DND-41 (cell line): Measurements from ENCODE around the gene INAFM1.
A peak's percentile ranks its signal among the peaks of the same experiment; 100 is the strongest.

Experiments
- ATAC-seq: fragments of 200-7000 bp; cut with Tn5 transposase; 3 replicates; pipeline ENCODE4 v1.9.1; 2021; ENCODE audit warnings: low read depth; ENCODE audit not compliant: insufficient read depth
- DNase-seq: peaks from one replicate; pipeline ENCODE4 v3.0.0-alpha.2; 2020
- H2AFZ ChIP-seq: 2 replicates; pipeline ENCODE4 v1.6.0; 2012; ENCODE audit warnings: low read depth, low read length
- H3K27ac ChIP-seq: 2 replicates; pipeline ENCODE4 v1.5.1; 2012; ENCODE audit warnings: low read length, inconsistent platforms
- H3K27me3 ChIP-seq: fragments of 200-600 bp; sonication (generic); 2 replicates; pipeline ENCODE4 v1.6.0; 2012; ENCODE audit warnings: low read length, mild to moderate bottlenecking, inconsistent platforms; ENCODE audit not compliant: insufficient read depth, poor library complexity
- H3K36me3 ChIP-seq: 2 replicates; pipeline ENCODE4 v1.5.1; 2012; ENCODE audit warnings: low read length, inconsistent platforms; ENCODE audit not compliant: insufficient read depth
- H3K4me1 ChIP-seq: 2 replicates; pipeline ENCODE4 v1.5.1; 2012; ENCODE audit warnings: mild to moderate bottlenecking, low read length; ENCODE audit not compliant: insufficient read depth
- H3K4me2 ChIP-seq: 2 replicates; pipeline ENCODE4 v1.6.0; 2012; ENCODE audit warnings: mild to moderate bottlenecking, moderate library complexity, low read length, inconsistent platforms; ENCODE audit not compliant: insufficient read depth
- H3K4me3 ChIP-seq, 2 experiments: fragments of 200-600 bp in 1 of 2; shearing (Covaris generic) in 1 of 2; 2 replicates each; pipeline ENCODE4 v1.5.1; 2012 to 2016; ENCODE audit warnings: inconsistent platforms in 2 of 2, low read length in 2 of 2, mild to moderate bottlenecking in 2 of 2, low read depth in 1 of 2, moderate library complexity in 1 of 2
- H3K79me2 ChIP-seq: 2 replicates; pipeline ENCODE4 v1.6.0; 2012; ENCODE audit warnings: low read length, inconsistent platforms; ENCODE audit not compliant: insufficient read depth
- H3K9ac ChIP-seq: 2 replicates; pipeline ENCODE4 v1.6.0; 2012; ENCODE audit warnings: low read depth, mild to moderate bottlenecking, inconsistent platforms, low read length, moderate library complexity
- H3K9me3 ChIP-seq: 2 replicates; pipeline ENCODE4 v1.5.1; 2012; ENCODE audit warnings: low read length, moderate library complexity, mild to moderate bottlenecking, inconsistent platforms; ENCODE audit not compliant: insufficient read depth, severe bottlenecking
- H4K20me1 ChIP-seq: 2 replicates; pipeline ENCODE4 v1.6.0; 2012; ENCODE audit warnings: low read length; ENCODE audit not compliant: insufficient read depth
- EZH2 ChIP-seq: IDR thresholded peaks from 3 replicates; pipeline ENCODE4 v1.6.1; 2012; ENCODE audit warnings: borderline replicate concordance, low read depth, mild to moderate bottlenecking, moderate library complexity, low read length, inconsistent platforms; ENCODE audit not compliant: severe bottlenecking
- TF ChIP-seq, protein P1 (sequence below): IDR thresholded peaks from 2 replicates; pipeline ENCODE4 v1.5.1; 2012; ENCODE audit warnings: borderline replicate concordance, low read length, moderate library complexity, mild to moderate bottlenecking; ENCODE audit not compliant: poor library complexity, severe bottlenecking; ENCODE audit errors: extremely low read depth

Gene INAFM1

DNA sequence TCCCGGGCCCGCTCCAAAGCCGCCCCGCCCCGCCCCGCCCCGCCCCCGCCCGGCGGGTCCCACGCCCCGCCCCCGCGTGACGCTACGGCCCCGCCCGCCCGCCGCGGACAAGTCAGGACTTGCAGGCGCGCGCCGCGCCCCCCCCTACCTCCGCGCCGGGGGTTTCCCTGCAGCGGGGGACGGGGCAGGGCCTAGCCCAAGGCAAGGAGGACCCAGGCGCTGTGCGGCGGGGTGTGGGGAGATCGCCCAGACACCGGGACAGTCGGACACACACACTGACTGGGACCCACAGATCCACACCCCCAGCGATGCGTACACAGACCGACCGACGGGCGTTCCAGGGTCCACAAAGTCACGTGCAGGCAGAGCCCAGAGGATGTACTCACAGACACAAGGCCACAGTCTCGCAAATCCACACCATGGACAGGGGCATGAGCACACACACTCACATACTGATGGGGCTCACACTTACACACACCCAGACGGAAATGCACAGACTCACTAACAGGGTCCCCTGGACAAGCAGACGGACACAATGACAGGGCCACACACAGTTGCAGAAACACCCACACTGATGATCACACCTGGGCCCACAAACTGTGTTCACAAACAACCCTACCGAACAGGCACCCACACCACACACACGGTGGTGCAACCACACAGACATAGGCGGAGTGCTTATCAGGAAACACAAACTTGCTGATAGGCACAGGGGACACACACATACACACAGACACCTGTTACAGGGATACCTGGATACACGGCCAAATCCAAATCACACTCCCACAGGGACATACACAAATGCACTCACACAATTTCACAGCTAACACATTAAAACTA lies 43.2 kb upstream of the INAFM1 start:
- Histone ChIP-seq H3K9ac (peak overlapping the region; percentile 73), H3K79me2 (no peaks in the 10 kb centered on the region), H3K4me2 (peak overlapping the region; percentile 92), H4K20me1 (peaks cover 32% of the 10 kb centered on the region), H3K4me1 (peaks cover 55% of the 10 kb centered on the region), H3K27ac (peak overlapping the region; percentile 65; the same call in 1 of the 2 replicates), H2AFZ (peak overlapping the region; percentile 55), H3K4me3 (peak overlapping the region in 1 of 2 experiments; percentile 72; a peak in 2 of 4 replicates), H3K27me3 (no peaks in the 10 kb centered on the region), H3K9me3 (no peaks in the 10 kb centered on the region), H3K36me3 (no peaks in the 10 kb centered on the region)
- peak; percentile 46 for ATAC-seq
- TF ChIP-seq EZH2 = no peak
- TF ChIP-seq, protein P1, sequence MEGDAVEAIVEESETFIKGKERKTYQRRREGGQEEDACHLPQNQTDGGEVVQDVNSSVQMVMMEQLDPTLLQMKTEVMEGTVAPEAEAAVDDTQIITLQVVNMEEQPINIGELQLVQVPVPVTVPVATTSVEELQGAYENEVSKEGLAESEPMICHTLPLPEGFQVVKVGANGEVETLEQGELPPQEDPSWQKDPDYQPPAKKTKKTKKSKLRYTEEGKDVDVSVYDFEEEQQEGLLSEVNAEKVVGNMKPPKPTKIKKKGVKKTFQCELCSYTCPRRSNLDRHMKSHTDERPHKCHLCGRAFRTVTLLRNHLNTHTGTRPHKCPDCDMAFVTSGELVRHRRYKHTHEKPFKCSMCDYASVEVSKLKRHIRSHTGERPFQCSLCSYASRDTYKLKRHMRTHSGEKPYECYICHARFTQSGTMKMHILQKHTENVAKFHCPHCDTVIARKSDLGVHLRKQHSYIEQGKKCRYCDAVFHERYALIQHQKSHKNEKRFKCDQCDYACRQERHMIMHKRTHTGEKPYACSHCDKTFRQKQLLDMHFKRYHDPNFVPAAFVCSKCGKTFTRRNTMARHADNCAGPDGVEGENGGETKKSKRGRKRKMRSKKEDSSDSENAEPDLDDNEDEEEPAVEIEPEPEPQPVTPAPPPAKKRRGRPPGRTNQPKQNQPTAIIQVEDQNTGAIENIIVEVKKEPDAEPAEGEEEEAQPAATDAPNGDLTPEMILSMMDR = no peak
- DNase-seq = peak; percentile 90

DNA sequence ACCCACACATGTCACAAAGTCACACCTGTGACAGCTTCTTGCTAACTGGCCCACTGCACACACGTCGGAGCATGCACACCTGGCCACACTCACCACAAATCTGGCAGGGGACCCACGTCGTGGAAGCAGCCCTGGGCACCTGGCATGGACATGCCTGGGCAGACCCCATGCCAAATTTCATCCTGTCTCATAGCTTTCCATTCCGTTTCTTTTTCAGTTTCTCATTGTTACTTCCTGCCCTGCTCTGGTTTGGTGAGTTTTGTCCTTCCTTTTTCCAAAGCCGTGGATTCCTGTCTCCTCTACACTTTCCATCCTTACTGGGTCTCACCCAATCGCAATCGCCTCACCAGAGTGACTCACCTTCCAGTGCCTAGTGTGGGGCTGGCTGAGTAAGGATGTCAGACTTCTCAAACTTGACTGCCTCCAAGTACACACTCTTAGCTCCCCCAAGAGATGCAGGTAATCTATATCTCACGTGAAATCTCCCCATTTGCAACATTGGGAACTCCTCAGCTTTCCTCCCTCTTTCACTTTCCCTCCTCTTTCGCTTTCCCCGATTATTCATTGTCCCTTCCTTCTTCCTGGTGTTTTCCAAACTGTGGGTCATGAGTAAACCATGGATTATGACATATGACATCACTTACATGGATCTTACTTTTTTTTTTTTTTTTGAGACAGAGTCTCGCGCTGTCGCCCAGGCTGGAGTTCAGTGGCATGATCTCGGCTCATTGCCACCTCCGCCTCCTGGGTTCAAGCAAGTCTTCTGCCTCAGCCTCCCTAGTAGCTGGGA lies 42.1 kb upstream of the INAFM1 start:
- no peaks in the 10 kb centered on the region for H3K79me2 ChIP-seq
- ATAC-seq = no peak
- DNase-seq = no peak
- TF ChIP-seq, protein P1 = no peak
- no peak for TF ChIP-seq EZH2
- H3K4me2 ChIP-seq = no peak overlapping the region
- H3K4me1 ChIP-seq = peaks cover 43% of the 10 kb centered on the region
- no peaks in the 10 kb centered on the region for H3K27me3 ChIP-seq
- H3K27ac ChIP-seq = peak overlapping the region; percentile 29
- H3K9ac ChIP-seq = no peak overlapping the region
- no peak overlapping the region for H2AFZ ChIP-seq
- peaks cover 23% of the 10 kb centered on the region for H4K20me1 ChIP-seq
- no peaks in the 10 kb centered on the region for H3K9me3 ChIP-seq
- no peaks in the 10 kb centered on the region for H3K36me3 ChIP-seq
- no peak overlapping the region for H3K4me3 ChIP-seq

DNA sequence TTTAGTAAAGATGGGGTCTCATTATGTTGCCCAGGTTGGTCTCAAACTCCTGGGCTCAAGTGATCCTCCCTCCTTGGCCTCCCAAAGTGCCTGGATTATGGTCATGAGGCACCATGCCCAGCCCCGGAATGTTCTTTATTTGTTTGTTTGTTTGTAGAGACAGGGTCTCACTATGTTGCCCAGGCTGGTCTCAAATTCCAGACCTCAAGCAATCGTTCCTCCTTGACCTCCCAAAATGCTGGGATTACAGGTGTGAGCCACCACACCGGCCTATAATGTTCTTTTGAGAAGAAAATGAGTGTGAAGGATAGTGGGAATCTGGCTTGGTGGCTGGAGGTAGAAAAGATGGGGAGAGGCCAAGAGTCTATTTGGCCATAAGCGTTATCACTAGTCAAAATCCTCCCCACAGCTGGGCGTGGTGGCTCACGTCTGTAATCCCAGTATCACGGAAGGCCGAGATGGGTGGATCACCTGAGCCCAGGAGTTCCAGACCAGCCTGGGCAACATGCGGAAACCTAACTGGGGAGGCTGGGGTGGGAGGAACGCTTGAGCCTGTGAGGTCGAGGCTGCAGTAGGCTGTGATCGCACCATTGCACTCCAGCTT lies 38.5 kb upstream of the INAFM1 start:
- Histone ChIP-seq H3K9ac (no peak overlapping the region), H3K27me3 (no peaks in the 10 kb centered on the region), H3K4me1 (peaks cover 23% of the 10 kb centered on the region), H3K4me2 (no peak overlapping the region), H3K9me3 (no peaks in the 10 kb centered on the region), H2AFZ (no peak overlapping the region), H3K4me3 (no peak overlapping the region), H3K27ac (no peak overlapping the region), H3K36me3 (no peaks in the 10 kb centered on the region), H3K79me2 (no peaks in the 10 kb centered on the region), H4K20me1 (no peaks in the 10 kb centered on the region; the same call in 1 of the 2 replicates)
- ATAC-seq (no peak), DNase-seq (no peak)
- TF ChIP-seq, protein P1 = no peak
- no peak for TF ChIP-seq EZH2
